GM10248 (cell line): ENCODE data around the gene ADCY1.
A peak's percentile ranks its signal among the peaks of the same experiment; 100 is the strongest.

Source experiments
- CTCF ChIA-PET: fragments of 300-600 bp; sonication (Branson Sonifier 250); formaldehyde crosslinking; extraction: SDS; loops from one replicate; lab custom pipeline; 2021; ENCODE audit warnings: antibody characterized with exemption; lab: Yijun Ruan, JAX
- POLR2A ChIA-PET: fragments of 350-650 bp; sonication (Branson Sonifier 250); formaldehyde crosslinking; extraction: SDS; loops from one replicate; lab custom pipeline; 2020; ENCODE audit warnings: antibody characterized with exemption; lab: Yijun Ruan, JAX
- DNase-seq: peaks from one replicate; pipeline ENCODE4 v3.0.0; 2012; ENCODE audit errors: extremely low spot score
- CTCF ChIP-seq: IDR thresholded peaks from 2 replicates; pipeline ENCODE4 v1.5.1; 2012; ENCODE audit warnings: mild to moderate bottlenecking, low read depth; ENCODE audit errors: extremely low read depth, missing control alignments, control extremely low read depth

ADCY1 gene

GRCh38 chr7:45677311-45677900, 103.2 kb downstream of the ADCY1 start:
- ChIA-PET POLR2A (no interaction called here), CTCF (no interaction called here)
- no peak for DNase-seq
- no peak for TF ChIP-seq CTCF

- no peak for TF ChIP-seq CTCF
- no peak for DNase-seq
- CTCF ChIA-PET: interaction anchor here (1.6 kb wide), 1 partner anchor 16 kb away, joined by 10 read pairs; no protein-coding TSS in a partner anchor
- POLR2A ChIA-PET: no interaction called here
These were observed 105.3 kb downstream of the ADCY1 start for GRCh38 chr7:45679516-45679915.

GRCh38 chr7:45680776-45681175, 106.6 kb downstream of the ADCY1 start:
- ChIA-PET CTCF (interaction anchor here (1.3 kb wide), 1 partner anchor 17 kb away, joined by 9 read pairs; no protein-coding TSS in a partner anchor), POLR2A (no interaction called here)
- no peak for TF ChIP-seq CTCF
- no peak for DNase-seq

GRCh38 chr7:45681596-45682357, 107.6 kb downstream of the ADCY1 start:
- POLR2A ChIA-PET: no interaction called here
- CTCF ChIA-PET: interaction anchor here (1.3 kb wide), 1 partner anchor 18 kb away, joined by 9 read pairs; no protein-coding TSS in a partner anchor
- TF ChIP-seq CTCF: no peak

GRCh38 chr7:45682358-45682735, 108.2 kb downstream of the ADCY1 start:
- CTCF ChIA-PET: no interaction called here
- POLR2A ChIA-PET: no interaction called here
- DNase-seq: no peak
- no peak for TF ChIP-seq CTCF

More at GRCh38 chr7:45681596-45682357, 107.6 kb downstream of the ADCY1 start:
- no peak for DNase-seq

GRCh38 chr7:45682836-45683555, 108.8 kb downstream of the ADCY1 start:
- no peak for TF ChIP-seq CTCF
- DNase-seq: peak; percentile 8
- ChIA-PET CTCF (no interaction called here), POLR2A (no interaction called here)
